A549 (cell line): Measurements from ENCODE around the gene KIF4B.
"Not testable (repeated sequence)": the region's sequence is repeated elsewhere in the genome, so short reads cannot be mapped to it uniquely, and the experiment has no call there.

Experiments
- CHD4 ChIP-seq: fragments of 200-600 bp; sonication (generic); IDR thresholded peaks from 2 replicates; pipeline ENCODE4 v1.6.1; 2016; ENCODE audit warnings: antibody characterized with exemption, mild to moderate bottlenecking, borderline replicate concordance
- ESRRA ChIP-seq: fragments of 150-350 bp; IDR thresholded peaks from 2 replicates; pipeline ENCODE4 v1.6.1; 2014; ENCODE audit warnings: mild to moderate bottlenecking, low read length, borderline replicate concordance
- JUN ChIP-seq, 2 experiments: fragments of >200 bp; sonication (Bioruptor Twin); formaldehyde crosslinking; IDR thresholded peaks; 2 replicates in 1 of 2; 3 replicates in 1 of 2; pipeline ENCODE4 v1.6.1; 2016 to 2017
- JUNB ChIP-seq: fragments of >200 bp; sonication (Bioruptor Twin); formaldehyde crosslinking; IDR thresholded peaks from 2 replicates; pipeline ENCODE4 v1.6.1; 2016
- POLR2A ChIP-seq: IDR thresholded peaks from 2 replicates; pipeline ENCODE4 v1.6.1; 2012; ENCODE audit warnings: mild to moderate bottlenecking, low read length
- TF ChIP-seq, protein P1 (sequence below): fragments of >200 bp; sonication (Bioruptor Twin); formaldehyde crosslinking; IDR thresholded peaks from 3 replicates; pipeline ENCODE4 v1.5.1; 2016
- TF ChIP-seq, protein P2 (sequence below): fragments of 450-650 bp; IDR thresholded peaks from 2 replicates; pipeline ENCODE4 v1.6.1; 2014; ENCODE audit warnings: antibody characterized with exemption
- TF ChIP-seq, protein P3 (sequence below): IDR thresholded peaks from 2 replicates; pipeline ENCODE4 v1.6.1; 2012

DNA sequence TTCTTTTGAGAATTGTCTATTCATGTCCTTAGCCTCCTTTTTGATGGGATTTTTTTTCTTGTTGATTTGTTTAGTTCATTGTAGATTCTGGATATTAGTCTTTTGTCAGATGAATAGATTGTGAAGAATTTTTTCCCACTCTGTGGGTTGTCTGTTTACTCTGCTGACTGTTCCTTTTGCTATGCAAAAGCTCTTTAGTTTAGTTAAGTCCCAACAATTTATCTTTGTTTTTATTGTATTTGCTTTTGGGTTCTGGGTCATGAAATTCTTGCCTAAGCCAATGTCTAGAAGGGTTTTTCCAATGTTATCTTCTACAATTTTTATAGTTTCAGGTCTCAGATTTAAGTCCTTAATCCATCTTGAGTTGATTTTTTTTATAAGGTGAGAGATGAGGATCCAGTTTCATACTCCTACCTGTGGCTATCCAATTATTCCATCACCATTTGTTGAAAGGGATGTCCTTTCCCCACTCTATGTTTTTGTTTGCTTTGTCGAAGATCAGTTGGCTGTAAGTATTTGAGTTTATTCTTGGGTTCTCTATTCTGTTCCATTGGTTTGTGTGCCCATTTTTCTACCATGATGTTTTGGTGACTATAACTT lies 20.7 kb downstream of the KIF4B start:
- TF ChIP-seq, protein P1, sequence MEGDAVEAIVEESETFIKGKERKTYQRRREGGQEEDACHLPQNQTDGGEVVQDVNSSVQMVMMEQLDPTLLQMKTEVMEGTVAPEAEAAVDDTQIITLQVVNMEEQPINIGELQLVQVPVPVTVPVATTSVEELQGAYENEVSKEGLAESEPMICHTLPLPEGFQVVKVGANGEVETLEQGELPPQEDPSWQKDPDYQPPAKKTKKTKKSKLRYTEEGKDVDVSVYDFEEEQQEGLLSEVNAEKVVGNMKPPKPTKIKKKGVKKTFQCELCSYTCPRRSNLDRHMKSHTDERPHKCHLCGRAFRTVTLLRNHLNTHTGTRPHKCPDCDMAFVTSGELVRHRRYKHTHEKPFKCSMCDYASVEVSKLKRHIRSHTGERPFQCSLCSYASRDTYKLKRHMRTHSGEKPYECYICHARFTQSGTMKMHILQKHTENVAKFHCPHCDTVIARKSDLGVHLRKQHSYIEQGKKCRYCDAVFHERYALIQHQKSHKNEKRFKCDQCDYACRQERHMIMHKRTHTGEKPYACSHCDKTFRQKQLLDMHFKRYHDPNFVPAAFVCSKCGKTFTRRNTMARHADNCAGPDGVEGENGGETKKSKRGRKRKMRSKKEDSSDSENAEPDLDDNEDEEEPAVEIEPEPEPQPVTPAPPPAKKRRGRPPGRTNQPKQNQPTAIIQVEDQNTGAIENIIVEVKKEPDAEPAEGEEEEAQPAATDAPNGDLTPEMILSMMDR = not testable (repeated sequence)
- not testable (repeated sequence) for TF ChIP-seq POLR2A; ESRRA; CHD4; JUNB; JUN (IDR thresholded peaks at IDR 0.05)
- TF ChIP-seq, protein P2, sequence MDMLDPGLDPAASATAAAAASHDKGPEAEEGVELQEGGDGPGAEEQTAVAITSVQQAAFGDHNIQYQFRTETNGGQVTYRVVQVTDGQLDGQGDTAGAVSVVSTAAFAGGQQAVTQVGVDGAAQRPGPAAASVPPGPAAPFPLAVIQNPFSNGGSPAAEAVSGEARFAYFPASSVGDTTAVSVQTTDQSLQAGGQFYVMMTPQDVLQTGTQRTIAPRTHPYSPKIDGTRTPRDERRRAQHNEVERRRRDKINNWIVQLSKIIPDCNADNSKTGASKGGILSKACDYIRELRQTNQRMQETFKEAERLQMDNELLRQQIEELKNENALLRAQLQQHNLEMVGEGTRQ = not testable (repeated sequence)
- TF ChIP-seq, protein P3, sequence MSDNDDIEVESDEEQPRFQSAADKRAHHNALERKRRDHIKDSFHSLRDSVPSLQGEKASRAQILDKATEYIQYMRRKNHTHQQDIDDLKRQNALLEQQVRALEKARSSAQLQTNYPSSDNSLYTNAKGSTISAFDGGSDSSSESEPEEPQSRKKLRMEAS = not testable (repeated sequence)
